LNCaP clone FGC (cell line): ENCODE data around the gene GREM2.

Experiments
- DNase-seq: peaks from one replicate; pipeline ENCODE4 v3.0.0-alpha.2; 2011; ENCODE audit warnings: low read depth
- H3K4me3 ChIP-seq: 2 replicates; pipeline ENCODE4 v1.5.1; 2011; ENCODE audit warnings: mild to moderate bottlenecking, low read depth, low read length, control low read depth
- TF ChIP-seq, protein P1 (sequence below): IDR thresholded peaks from 2 replicates; pipeline ENCODE4 v1.5.1; 2012; ENCODE audit warnings: mild to moderate bottlenecking; ENCODE audit not compliant: control insufficient read depth, insufficient read depth; ENCODE audit errors: extremely low read depth

GREM2 gene

DNA sequence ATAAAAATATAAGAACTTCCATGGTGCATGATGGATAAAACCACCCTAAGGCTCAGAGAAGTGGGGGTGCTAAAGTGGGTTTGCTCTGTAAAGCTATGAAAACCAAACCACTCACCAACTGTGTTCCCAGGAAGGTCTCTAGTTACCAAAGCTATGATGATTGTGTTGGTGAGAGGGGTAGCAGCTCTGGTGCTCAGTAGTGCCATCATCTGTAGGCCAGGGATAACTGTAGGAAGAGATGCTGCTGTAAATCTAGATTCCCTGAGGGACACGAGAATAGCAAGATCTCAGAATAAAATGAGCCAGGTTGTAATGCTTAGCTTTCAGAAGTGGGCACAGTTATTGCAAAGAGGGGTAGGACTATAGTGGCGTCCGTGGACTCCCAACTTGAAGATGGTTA, 124.5 kb downstream of the GREM2 start:
- no peak for DNase-seq
- H3K4me3 ChIP-seq = no peak overlapping the region
- TF ChIP-seq, protein P1, sequence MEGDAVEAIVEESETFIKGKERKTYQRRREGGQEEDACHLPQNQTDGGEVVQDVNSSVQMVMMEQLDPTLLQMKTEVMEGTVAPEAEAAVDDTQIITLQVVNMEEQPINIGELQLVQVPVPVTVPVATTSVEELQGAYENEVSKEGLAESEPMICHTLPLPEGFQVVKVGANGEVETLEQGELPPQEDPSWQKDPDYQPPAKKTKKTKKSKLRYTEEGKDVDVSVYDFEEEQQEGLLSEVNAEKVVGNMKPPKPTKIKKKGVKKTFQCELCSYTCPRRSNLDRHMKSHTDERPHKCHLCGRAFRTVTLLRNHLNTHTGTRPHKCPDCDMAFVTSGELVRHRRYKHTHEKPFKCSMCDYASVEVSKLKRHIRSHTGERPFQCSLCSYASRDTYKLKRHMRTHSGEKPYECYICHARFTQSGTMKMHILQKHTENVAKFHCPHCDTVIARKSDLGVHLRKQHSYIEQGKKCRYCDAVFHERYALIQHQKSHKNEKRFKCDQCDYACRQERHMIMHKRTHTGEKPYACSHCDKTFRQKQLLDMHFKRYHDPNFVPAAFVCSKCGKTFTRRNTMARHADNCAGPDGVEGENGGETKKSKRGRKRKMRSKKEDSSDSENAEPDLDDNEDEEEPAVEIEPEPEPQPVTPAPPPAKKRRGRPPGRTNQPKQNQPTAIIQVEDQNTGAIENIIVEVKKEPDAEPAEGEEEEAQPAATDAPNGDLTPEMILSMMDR = no peak

DNA sequence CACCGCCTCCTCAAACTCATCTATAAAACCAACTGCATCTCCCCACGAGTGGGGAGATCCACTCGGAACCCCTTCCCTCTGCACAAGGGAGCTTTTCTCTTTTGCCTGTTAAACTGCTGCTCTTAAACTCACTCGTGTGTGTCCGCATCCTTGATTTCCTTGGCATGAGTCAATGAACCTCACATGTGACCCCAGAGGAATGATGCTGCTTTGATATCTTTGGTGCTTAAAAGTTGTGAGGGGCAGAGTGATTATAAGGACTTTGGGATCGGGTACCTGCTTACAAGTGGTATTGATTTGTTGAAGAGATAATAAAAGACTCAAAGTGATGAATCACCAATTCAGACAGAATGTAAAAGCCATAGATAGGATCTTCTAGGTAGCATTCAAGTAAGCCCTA, 125.3 kb downstream of the GREM2 start:
- no peak overlapping the region for H3K4me3 ChIP-seq
- TF ChIP-seq, protein P1 = no peak
- DNase-seq = no peak

DNA sequence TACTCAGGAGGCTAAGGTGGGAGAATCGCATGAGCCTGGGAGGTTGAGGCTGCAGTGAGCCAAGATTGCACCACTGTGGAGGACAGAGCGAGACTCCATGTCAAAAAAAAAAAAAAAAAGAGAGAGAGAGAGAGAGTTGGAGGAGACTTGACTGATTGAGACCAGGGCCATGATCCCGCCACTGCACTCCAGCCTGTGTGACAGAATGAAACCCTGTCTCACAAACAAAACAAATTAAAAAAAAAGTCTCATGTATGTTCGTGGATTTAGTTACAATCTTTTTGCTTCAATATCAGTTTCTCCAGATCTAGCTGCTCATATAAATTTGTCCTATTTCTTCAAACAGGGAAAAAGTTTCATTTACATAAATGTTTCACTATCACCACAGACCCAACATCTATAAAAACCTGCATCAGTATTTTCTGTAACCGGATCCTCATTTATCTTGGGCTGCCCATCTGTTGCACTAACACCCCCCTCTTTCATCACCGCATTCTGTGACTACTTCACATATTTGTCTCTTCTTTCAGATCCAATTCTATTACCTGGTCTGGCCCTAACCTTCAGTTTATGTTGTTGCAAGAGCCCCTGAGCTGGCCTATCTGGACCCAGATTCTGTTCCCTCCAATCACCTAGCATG, 127.0 kb downstream of the GREM2 start:
- no peak for DNase-seq
- no peak overlapping the region for H3K4me3 ChIP-seq
- TF ChIP-seq, protein P1 = no peak

DNA sequence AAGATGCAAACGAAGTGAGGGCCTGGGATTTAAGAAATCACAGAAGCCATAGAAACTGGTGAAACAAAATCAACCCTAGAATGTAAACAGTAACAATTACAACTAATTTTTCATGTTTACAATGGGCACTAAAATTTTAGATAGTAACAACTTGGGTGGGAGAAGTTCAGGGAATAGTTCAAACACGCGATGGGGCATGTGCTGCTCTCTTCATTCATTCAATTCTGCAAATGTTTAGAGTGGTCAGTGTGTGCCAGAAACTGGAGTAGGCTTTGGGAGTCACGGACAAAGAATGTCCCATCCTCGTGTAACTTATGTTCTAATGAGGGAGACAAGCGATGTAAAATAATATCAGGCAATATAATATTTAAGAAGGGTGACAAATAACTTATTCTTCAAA, 133.4 kb downstream of the GREM2 start:
- no peak for DNase-seq
- TF ChIP-seq, protein P1 = no peak
- no peak overlapping the region for H3K4me3 ChIP-seq

- no peak overlapping the region for H3K4me3 ChIP-seq
- no peak for DNase-seq
- TF ChIP-seq, protein P1 = no peak
Observed at GRCh38 chr1:240475832-240476231, 136.1 kb downstream of the GREM2 start.

DNA sequence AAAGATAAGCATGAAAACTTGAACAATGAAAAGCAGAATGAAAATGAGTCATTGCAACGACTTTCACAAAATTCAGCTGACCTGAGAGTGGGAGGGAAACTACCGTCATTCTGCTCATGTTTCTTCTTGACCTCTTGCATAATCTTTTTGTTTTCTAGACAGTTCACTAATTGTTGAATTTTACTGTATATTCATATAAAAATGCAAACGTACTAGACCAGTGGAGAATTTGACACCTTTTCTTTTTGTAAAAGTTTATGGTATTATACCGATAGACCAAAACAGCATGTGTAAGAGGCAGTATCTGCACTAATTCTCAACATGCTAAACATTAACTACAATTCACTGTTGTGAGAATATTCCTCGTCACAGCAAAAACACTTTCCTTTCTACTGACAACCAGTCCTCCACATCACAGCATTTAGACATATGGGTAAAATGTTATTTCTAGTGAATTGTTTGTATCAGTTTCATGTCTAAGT, 137.8 kb downstream of the GREM2 start:
- no peak overlapping the region for H3K4me3 ChIP-seq
- DNase-seq = no peak
- TF ChIP-seq, protein P1 = no peak

GRCh38 chr1:240468656-240469055, 143.3 kb downstream of the GREM2 start:
- no peak for DNase-seq
- TF ChIP-seq, protein P1 = no peak
- H3K4me3 ChIP-seq = no peak overlapping the region
